DMS53 treated with DMSO at 0.1 percent for 48 hours (cell line): ENCODE measurements around the gene CDK2AP2.
"Not testable (repeated sequence)": the region's sequence is repeated elsewhere in the genome, so short reads cannot be mapped to it uniquely, and the experiment has no call there.

ENCODE experiments used
- DNase-seq: peaks from one replicate; lab custom pipeline; 2025; ENCODE audit not compliant: unreplicated experiment; lab: John Stamatoyannopoulos, UW

Gene CDK2AP2

GRCh38 chr11:67468056-67468455 lies 39.9 kb downstream of the CDK2AP2 start:
- peak; percentile 28 for DNase-seq

GRCh38 chr11:67466962-67467771 lies 40.8 kb downstream of the CDK2AP2 start:
- DNase-seq = no peak

- DNase-seq = no peak
Observed at GRCh38 chr11:67466367-67466766, 41.6 kb downstream of the CDK2AP2 start.

- not testable (repeated sequence) for DNase-seq
Observed at GRCh38 chr11:67465530-67465929, 42.4 kb downstream of the CDK2AP2 start.

GRCh38 chr11:67465189-67465510 lies 42.8 kb downstream of the CDK2AP2 start:
- DNase-seq = no peak

GRCh38 chr11:67464411-67465188 lies 43.4 kb downstream of the CDK2AP2 start:
- DNase-seq = peak; percentile 86

- DNase-seq = peak; percentile 78
Observed at GRCh38 chr11:67463680-67464410, 44.1 kb downstream of the CDK2AP2 start.

GRCh38 chr11:67463186-67463585 lies 44.8 kb downstream of the CDK2AP2 start:
- no peak for DNase-seq

GRCh38 chr11:67458266-67458665 lies 49.7 kb downstream of the CDK2AP2 start:
- no peak for DNase-seq

- DNase-seq = no peak
Observed at GRCh38 chr11:67457453-67457852, 50.5 kb downstream of the CDK2AP2 start.
